Naive B cell (primary cell): Measurements from ENCODE around the gene CPT1B. TPM values are rescaled to one million over a fixed set of nuclear protein-coding genes. Genes with fewer than 3 reads are reported as not detected.
"Not testable (repeated sequence)": the region's sequence is repeated elsewhere in the genome, so short reads cannot be mapped to it uniquely, and the experiment has no call there.

ENCODE experiments used
- ATAC-seq, 2 donors: fragments of 150-1000 bp; cut with Tn5 transposase; 2 replicates each; pipeline ENCODE4 v1.10.0; 2021; ENCODE audit warnings: low read depth in 2 of 2, mild to moderate bottlenecking in 2 of 2, moderate library complexity in 2 of 2
- DNase-seq: peaks from one replicate; pipeline ENCODE4 v3.0.0; 2022
- H3K27ac Mint-ChIP-seq, 6 donors: one replicate each; pipeline ENCODE4 v1.8.0; 2020 to 2022; ENCODE audit warnings: mild to moderate bottlenecking in 6 of 6, mixed read lengths in 6 of 6, moderate library complexity in 5 of 6, inconsistent platforms in 2 of 6
- H3K27me3 Mint-ChIP-seq, 3 donors: one replicate each; pipeline ENCODE4 v1.8.0; 2021 to 2022; ENCODE audit warnings: mixed read lengths in 3 of 3, mild to moderate bottlenecking in 1 of 3
- H3K36me3 Mint-ChIP-seq, 2 donors: one replicate each; pipeline ENCODE4 v1.8.0; 2020 to 2022; ENCODE audit warnings: mixed read lengths in 2 of 2, inconsistent platforms in 1 of 2, mild to moderate bottlenecking in 1 of 2
- H3K4me1 Mint-ChIP-seq, 3 donors: one replicate each; pipeline ENCODE4 v1.8.0; 2020 to 2022; ENCODE audit warnings: mixed read lengths in 3 of 3, inconsistent platforms in 1 of 3, mild to moderate bottlenecking in 1 of 3, moderate library complexity in 1 of 3
- H3K4me3 Mint-ChIP-seq, 8 donors: one replicate each; pipeline ENCODE4 v1.8.0; 2020 to 2022; ENCODE audit warnings: mild to moderate bottlenecking in 8 of 8, mixed read lengths in 8 of 8, moderate library complexity in 8 of 8, inconsistent platforms in 2 of 8
- H3K9me3 Mint-ChIP-seq, 7 donors: one replicate each; pipeline ENCODE4 v1.8.0; 2020 to 2022; ENCODE audit warnings: mixed read lengths in 7 of 7, mild to moderate bottlenecking in 5 of 7, inconsistent platforms in 2 of 7, moderate library complexity in 1 of 7
- polyA plus RNA-seq, 6 donors: library from polyadenylated mRNA; unstranded; fragments of 300-500 nt; fragmentation: Illumina TruSeq; gene quantifications; one replicate each; pipeline ENCODE4 v1.2.3, GENCODE V29; 2021; ENCODE audit warnings: low read depth in 6 of 6

Gene CPT1B
- polyA plus RNA-seq, 6 donors from 2014 or later = 0.09 to 1.4 (median 1.00) TPM; not detected in 1

DNA sequence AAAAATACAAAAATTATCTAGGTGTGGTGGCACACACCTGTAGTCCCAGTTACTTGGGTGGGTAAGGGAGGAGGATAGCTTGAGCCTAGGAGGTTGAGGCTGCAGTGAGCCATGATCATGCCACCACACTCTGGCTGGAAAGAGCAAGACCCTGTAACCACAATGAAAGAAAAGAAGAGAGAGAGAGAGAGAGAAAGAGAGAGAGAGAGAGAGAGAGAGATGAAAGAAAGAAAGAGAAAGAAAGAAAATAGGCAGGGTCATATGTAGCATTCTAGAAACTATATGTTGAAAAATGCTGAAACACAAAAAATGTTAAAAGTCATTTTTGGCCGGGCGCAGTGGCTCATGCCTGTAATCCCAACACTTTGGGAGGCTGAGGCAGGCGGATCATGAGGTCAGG, 36.1 kb upstream of the CPT1B start:
- H3K27me3 Mint-ChIP-seq = peaks cover 0 to 45% (median 34%) of the 10 kb centered on the region in 3 donors
- H3K27ac Mint-ChIP-seq = peak overlapping the region in 2 of 6 donors; percentile 74 to 86
- H3K9me3 Mint-ChIP-seq, H3K36me3 Mint-ChIP-seq, H3K4me1 Mint-ChIP-seq, DNase-seq, ATAC-seq: not testable (repeated sequence)
- peak overlapping the region in 2 of 8 donors; percentile 53 to 60 for H3K4me3 Mint-ChIP-seq

DNA sequence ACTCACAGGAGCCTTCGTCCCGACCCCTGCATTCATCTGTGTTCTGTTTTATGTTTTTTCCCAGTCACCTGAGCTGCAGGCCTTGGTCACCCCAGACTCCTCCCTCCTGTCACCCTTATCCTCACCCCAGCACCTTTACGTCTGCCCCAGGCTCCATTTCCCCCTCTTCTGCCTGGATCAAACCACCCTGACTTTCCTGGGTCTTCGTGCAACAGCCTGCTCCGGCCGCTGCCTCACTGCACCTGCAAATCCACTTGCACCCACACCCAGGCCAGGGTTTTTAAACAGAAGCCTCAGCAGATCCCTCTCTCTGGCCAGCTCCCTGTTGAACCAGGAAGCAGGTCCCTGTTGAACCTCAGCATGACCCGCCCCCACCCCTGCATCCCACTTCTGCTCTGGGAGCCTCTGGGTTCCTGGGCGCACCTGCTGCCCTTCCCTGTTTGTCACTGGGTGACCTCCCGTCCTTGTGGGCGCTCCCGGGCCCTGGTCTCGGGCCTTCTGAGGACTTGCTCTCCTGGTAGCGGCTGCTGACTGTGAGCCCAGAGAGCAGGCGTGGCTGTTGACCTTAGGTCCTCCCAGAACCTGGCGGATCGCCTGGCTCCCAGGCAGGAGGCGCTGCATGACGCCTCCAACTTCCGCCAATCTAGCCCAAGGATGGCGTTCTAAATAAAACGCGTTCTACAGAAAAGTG, 35.2 kb upstream of the CPT1B start:
- Mint-ChIP-seq H3K36me3 (no peaks in the 10 kb centered on the region), H3K4me1 (peaks cover 5 to 6% (median 5%) of the 10 kb centered on the region in 3 donors), H3K9me3 (no peaks in the 10 kb centered on the region), H3K27ac (peak overlapping the region in 1 of 6 donors; percentile 76), H3K27me3 (peaks cover 0 to 52% (median 41%) of the 10 kb centered on the region in 3 donors), H3K4me3 (peak overlapping the region in 1 of 8 donors; percentile 8)
- ATAC-seq (no peak), DNase-seq (no peak)

DNA sequence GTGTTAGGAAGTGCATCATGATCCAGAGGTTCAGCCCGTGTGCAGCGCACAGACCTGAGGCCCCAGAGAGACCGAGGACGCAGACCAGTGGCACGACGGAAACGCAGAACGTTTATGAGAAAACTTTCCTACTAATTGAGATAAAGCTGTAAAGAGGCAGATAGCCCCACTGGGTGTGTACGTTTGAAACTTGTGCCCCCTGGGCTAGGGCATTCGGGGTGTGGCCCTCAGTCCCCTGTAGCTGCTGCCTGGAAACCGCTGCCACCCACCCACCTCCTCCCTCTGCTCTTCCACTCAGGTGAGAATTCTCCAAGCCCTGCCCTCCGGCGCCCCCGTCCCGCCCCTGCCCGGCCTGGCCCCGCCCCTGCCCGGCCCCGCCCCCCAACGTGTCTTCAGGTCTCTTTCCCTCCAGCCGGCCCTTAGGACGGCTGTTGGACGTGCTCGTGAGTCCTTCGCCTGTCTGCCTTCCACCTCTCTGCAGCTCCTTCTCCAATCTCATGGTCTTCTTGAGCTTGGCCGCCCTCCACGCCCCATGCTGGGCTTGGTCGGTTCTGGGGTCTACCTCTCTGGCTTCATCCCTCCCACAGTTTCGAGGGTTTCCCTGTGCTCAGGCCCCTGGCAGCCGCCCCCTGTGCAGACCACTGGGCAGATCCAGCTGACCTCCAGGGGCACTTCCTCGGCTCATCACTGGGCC, 34.4 kb upstream of the CPT1B start:
- ATAC-seq = peak; percentile 27 to 32
- H3K27me3 Mint-ChIP-seq = peaks cover 0 to 56% (median 46%) of the 10 kb centered on the region in 3 donors
- H3K4me3 Mint-ChIP-seq = no peak overlapping the region
- H3K27ac Mint-ChIP-seq = peak overlapping the region in 1 of 6 donors; percentile 13
- H3K36me3 Mint-ChIP-seq = no peaks in the 10 kb centered on the region
- no peaks in the 10 kb centered on the region for H3K9me3 Mint-ChIP-seq
- H3K4me1 Mint-ChIP-seq = peaks cover 5 to 6% (median 5%) of the 10 kb centered on the region in 3 donors
- DNase-seq = no peak

DNA sequence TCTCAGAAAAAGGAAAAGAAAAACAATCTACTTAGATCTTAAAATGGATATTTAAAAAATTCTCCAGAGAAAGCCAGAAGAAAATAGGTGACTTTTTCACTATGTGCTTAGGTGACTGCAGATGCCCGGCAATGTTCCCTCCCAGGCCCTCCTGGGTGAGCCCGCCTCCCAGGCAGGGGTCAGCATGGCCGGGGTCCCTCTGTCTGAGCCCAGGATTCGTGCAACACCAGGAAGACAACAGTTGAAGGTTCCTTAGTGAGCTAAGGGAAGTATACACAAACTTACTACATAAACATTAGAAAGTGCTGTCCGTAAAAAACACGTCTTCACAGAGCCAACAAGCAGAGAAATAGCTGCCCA, 33.9 kb upstream of the CPT1B start:
- H3K4me1 Mint-ChIP-seq = peaks cover 5 to 6% (median 5%) of the 10 kb centered on the region in 3 donors
- no peak overlapping the region for H3K4me3 Mint-ChIP-seq
- H3K36me3 Mint-ChIP-seq = no peaks in the 10 kb centered on the region
- peaks cover 5 to 62% (median 51%) of the 10 kb centered on the region in 3 donors for H3K27me3 Mint-ChIP-seq
- H3K27ac Mint-ChIP-seq = peak overlapping the region in 1 of 6 donors; percentile 13
- DNase-seq (no peak), ATAC-seq (no peak)
- no peaks in the 10 kb centered on the region for H3K9me3 Mint-ChIP-seq

DNA sequence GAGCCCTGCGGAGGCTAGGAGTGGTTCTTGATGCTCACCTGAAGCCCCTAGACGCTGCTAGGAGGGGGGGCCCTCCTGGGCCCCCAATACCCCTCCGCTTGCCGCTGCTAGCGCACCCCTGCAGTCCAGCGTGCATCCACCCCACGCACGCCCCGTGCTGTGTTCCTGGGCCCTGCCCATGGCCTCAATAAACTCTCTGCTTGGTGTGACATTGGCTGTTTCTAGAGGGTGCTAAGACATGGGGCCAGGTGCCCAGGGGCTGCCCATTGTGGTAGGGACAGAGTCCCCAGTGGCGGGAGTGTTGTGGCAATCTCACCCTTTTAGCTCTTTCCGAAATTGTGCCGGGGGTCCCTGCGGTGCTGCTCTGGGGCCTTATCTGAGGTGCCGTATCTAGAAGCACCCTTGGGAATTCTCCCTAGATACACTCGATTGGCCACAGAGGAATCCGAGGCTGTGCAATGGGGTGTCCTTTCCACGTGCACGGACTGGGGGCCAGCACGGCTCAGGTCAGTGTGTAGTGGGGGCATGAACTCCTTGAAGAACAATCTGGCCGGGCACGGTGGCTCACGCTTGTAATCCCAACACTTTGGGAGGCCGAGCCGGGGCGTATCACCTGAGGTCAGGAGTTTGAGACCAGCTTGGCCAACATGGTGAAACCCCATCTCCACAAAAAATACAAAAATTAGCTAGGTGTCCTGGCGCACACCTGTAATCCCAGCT, 33.3 kb upstream of the CPT1B start:
- ATAC-seq = no peak
- Mint-ChIP-seq H3K36me3 (no peaks in the 10 kb centered on the region), H3K9me3 (no peaks in the 10 kb centered on the region), H3K4me3 (no peak overlapping the region), H3K27me3 (peaks cover 6 to 68% (median 58%) of the 10 kb centered on the region in 3 donors), H3K27ac (no peak overlapping the region), H3K4me1 (peaks cover 5 to 6% (median 5%) of the 10 kb centered on the region in 3 donors)
- DNase-seq = no peak

DNA sequence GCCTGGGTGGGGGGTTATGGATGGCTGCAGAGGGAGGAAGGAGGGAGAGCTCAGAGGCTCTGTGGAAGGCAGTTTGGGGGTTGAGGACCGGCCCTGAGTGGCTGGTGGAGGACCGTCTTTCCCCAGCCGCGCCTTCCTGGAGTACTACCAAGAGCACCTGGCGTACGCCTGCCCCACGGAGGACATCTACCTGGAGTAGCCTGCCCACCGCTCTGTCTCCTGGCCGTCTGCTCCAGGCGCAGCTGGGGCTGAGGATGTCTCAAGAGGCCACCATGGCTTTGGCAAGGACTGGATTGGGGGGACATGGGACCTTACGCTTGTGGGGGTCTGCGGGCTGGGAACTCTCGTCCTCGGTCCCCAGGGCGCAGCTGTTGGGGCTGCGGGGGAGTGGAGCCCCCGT, 32.4 kb upstream of the CPT1B start:
- H3K4me1 Mint-ChIP-seq = peaks cover 5 to 6% (median 5%) of the 10 kb centered on the region in 3 donors
- H3K27ac Mint-ChIP-seq = no peak overlapping the region
- H3K27me3 Mint-ChIP-seq = peaks cover 6 to 77% (median 66%) of the 10 kb centered on the region in 3 donors
- peak overlapping the region in 1 of 8 donors; percentile 53 for H3K4me3 Mint-ChIP-seq
- no peaks in the 10 kb centered on the region for H3K36me3 Mint-ChIP-seq
- no peaks in the 10 kb centered on the region for H3K9me3 Mint-ChIP-seq
- DNase-seq (no peak), ATAC-seq (no peak)

DNA sequence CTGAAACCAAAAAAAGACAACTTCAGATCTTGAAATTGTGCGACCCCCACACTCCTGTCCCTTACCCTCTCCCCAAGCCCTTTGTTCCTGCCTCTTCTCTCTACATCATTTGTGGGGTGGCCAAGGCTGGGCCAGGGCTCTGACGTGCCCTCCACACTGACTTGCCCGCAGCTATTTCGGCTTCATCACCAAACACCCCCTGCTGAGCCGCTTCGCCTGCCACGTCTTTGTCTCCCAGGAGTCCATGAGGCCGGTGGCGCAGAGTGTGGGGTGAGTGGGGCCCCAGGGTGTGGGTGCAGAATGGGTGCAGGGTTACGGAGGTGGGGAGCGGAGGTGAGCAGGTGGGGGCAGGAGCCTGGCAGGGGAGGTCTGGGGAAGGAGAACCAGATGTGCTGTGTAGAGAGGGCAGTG, 31.8 kb upstream of the CPT1B start:
- DNase-seq = no peak

DNA sequence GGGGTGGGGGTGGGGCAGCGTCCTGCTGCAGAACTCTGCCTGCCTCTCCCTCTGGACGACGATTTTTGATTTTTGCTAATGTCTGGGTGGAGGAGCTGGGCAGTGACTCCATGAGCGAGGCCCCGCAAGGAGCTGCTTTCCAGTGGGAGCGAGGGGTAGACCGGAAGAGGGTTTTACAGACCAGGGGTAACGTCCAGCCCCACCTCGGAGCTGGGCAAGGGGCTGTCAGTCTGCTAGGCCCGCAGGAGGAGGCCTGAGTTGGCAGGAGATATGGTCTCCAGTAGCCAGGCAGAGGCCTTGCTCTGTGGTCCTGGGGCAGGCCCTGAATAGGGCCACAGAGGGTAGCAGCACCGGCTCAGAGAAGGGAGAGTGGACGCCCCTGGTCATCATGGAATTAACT, 31.4 kb upstream of the CPT1B start:
- Mint-ChIP-seq H3K9me3 (no peaks in the 10 kb centered on the region), H3K27me3 (peaks cover 6 to 87% (median 74%) of the 10 kb centered on the region in 3 donors), H3K27ac (peak overlapping the region in 1 of 6 donors; percentile 70), H3K4me1 (peaks cover 5 to 6% (median 5%) of the 10 kb centered on the region in 3 donors), H3K4me3 (no peak overlapping the region), H3K36me3 (no peaks in the 10 kb centered on the region)
- DNase-seq = no peak
- ATAC-seq = no peak

More for the DNA sequence above, 31.8 kb upstream of the CPT1B start:
- Mint-ChIP-seq H3K27me3 (peaks cover 6 to 83% (median 70%) of the 10 kb centered on the region in 3 donors), H3K27ac (no peak overlapping the region), H3K4me1 (peaks cover 5 to 6% (median 5%) of the 10 kb centered on the region in 3 donors), H3K4me3 (peak overlapping the region in 1 of 8 donors; percentile 53), H3K36me3 (no peaks in the 10 kb centered on the region), H3K9me3 (no peaks in the 10 kb centered on the region)
- no peak for ATAC-seq

DNA sequence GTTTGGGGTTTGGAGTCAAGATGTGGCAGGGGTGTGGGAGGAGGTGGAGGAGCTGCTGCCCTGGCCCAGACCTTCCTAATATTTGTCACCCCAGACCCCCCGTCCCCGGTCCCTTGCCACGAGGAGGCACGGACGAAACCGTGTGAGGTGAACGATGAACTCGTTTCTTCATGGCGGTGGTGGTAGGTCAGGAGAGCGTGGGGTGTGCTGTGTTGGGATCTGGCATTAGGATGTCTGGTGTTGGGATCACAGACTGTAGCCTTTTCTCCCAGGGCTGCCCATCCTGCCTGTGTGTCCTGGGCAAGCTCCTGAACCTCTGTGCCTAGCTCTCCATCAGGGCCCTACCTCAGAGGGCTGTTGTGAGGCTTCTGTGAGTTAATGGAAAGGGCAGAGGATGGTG, 30.8 kb upstream of the CPT1B start:
- H3K4me3 Mint-ChIP-seq = no peak overlapping the region
- no peaks in the 10 kb centered on the region for H3K9me3 Mint-ChIP-seq
- H3K27me3 Mint-ChIP-seq = peaks cover 6 to 89% (median 74%) of the 10 kb centered on the region in 3 donors
- H3K27ac Mint-ChIP-seq = no peak overlapping the region
- no peaks in the 10 kb centered on the region for H3K36me3 Mint-ChIP-seq
- ATAC-seq (no peak), DNase-seq (no peak)
- H3K4me1 Mint-ChIP-seq = peaks cover 5 to 6% (median 5%) of the 10 kb centered on the region in 3 donors

DNA sequence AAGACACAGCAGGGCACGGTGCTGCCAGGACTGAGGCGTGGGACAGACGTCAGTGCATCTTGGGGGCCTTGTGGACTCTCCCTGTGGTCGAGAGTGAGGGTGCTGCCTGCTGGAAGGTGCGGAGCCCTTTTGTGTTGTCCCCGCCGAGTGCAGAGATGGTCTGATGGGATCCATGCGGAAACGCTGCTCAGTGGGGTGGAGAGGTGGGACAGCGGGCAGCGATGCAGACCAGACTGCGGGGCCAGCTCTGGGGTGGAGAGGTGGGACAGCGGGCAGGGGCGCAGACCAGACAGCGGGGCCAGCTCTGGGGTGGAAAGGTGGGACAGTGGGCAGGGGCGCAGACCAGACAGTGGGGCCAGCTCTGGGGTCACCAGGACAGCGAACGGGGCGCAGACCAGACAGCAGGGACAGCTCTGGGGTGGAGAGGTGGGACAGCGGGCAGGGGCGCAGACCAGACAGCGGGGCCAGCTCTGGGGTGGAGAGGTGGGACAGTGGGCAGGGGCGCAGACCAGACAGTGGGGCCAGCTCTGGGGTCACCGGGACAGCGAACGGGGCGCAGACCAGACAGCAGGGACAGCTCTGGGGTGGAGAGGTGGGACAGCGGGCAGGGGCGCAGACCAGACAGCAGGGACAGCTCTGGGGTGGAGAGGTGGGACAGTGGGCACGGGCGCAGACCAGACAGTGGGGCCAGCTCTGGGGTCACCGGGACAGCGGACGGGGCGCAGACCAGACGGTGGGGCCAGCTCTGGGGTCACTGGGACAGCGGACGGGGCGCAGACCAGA, 30.0 kb upstream of the CPT1B start:
- Mint-ChIP-seq H3K27ac (peak overlapping the region in 1 of 6 donors; percentile 62), H3K27me3 (peaks cover 6 to 87% (median 72%) of the 10 kb centered on the region in 3 donors)
- not testable (repeated sequence) for H3K4me3 Mint-ChIP-seq, H3K9me3 Mint-ChIP-seq, ATAC-seq, H3K4me1 Mint-ChIP-seq, DNase-seq, H3K36me3 Mint-ChIP-seq

DNA sequence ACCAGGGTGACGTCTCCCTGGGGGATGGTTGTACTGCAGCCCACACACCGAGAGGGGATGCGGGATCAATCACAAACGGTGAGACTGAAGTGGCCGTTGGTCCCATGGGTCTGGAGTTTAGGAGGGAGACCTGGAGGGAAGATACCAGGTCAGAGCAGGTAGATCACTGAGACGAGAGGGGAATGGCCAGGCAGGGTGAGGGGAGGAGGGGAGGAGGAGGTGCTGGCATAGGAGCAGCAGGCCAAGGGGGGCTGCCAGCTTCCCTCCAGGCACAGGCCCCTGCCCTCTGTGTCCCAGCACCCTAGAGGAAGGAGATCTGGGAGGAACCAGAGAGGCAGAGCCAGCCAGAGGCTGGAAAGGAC, 29.4 kb upstream of the CPT1B start:
- no peak overlapping the region for H3K4me3 Mint-ChIP-seq
- peak overlapping the region in 1 of 6 donors; percentile 62 for H3K27ac Mint-ChIP-seq
- no peak for ATAC-seq
- H3K9me3 Mint-ChIP-seq = no peaks in the 10 kb centered on the region
- DNase-seq = no peak
- peaks cover 0 to 2% (median under 1%) of the 10 kb centered on the region in 3 donors for H3K4me1 Mint-ChIP-seq
- no peaks in the 10 kb centered on the region for H3K36me3 Mint-ChIP-seq
- H3K27me3 Mint-ChIP-seq = peaks cover 9 to 87% (median 72%) of the 10 kb centered on the region in 3 donors

DNA sequence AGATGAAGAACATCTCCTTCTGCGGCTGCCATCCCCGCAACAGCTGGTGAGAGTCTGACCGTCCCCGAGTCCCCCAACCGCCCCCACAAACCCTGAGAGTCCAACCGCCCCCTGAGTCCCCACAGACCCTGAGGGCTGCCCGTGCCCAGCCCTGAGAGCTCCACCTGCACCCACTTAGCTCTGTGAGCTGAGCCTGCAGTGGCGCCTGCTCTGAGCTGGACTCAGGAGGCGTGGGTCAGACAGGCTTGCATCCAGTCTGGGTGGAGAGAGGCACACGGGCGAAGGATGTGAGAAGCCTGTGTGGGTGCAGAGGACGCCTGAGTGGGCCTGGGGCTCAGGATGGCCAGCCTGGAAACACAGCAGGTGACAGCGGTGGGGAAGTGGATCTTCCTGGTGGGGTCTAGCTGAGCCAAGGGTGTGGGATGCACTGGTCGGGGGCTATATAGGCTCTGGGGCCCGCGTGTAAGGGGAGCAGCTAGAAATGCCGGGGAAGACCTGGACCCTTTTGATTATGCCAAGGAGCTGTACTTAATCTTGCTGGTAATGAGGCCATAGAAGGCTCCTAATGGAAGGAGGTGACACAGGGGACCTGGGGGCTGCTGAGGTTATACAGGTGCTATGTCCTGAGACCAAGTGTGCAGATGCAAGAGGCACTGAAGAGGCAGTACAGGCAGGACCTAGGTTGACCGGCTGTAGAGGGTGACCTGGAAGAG, 28.9 kb upstream of the CPT1B start:
- Mint-ChIP-seq H3K36me3 (no peaks in the 10 kb centered on the region), H3K9me3 (no peaks in the 10 kb centered on the region), H3K27me3 (peaks cover 15 to 87% (median 75%) of the 10 kb centered on the region in 3 donors), H3K4me3 (no peak overlapping the region), H3K4me1 (peaks cover 2 to 6% (median 3%) of the 10 kb centered on the region in 3 donors), H3K27ac (no peak overlapping the region)
- DNase-seq (no peak), ATAC-seq (no peak)
